B cell (primary cell): ENCODE data around the gene WDR1.

Source experiments
- EZH2 ChIP-seq: IDR thresholded peaks from 2 replicates; pipeline ENCODE4 v1.6.1; 2012; ENCODE audit warnings: borderline replicate concordance, low read depth, mild to moderate bottlenecking, moderate library complexity, low read length; ENCODE audit not compliant: insufficient read depth, poor library complexity, severe bottlenecking
- TF ChIP-seq, protein P1 (sequence below): fragments of 200-600 bp; IDR thresholded peaks from one replicate; pipeline ENCODE4 v1.8.0; 2022; ENCODE audit warnings: antibody characterized with exemption, mild to moderate bottlenecking

DNA sequence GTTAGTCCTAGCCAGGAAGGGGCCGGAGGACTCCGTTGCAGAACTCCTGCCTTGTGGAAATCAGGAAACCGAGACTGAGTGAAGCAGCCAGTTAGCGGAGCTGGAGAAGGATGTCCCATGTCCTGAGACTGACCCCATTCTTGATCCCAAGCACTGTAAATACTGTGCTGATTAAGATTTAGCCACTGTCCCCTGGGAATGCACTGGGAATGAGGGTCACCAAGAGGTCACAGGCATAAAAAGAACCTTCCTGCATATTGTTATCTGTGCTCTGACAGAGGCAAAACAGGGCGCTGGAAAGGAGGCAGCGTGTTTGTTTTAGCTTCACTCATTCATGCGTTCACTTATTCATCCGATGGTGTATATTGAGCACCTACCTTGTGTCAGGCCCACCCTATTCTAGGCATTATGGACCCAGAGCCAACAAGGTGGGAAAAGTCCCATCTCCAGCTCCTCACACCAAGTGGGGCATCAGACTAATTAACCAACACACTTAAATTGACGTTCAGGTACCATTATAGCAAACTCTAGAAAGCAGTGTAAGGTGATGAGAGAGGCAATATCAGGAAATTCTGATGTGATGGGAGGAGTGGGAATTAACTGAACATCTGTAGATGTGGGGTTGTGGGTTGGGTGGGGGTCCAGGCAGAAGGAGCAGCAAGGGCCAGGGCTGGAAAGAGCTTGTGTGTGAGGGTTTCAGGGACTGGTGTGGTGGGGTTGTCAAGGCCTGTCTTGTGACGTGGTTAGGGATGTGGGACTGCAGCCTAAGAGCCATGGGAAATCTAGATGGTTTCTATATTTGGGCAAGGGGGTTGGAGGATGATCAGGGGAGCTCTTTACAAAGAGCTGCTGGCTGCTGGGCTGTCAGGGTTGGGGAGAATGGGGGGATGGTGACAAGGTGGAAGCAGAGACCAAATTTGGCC lies 84.7 kb downstream of the WDR1 start:
- TF ChIP-seq, protein P1, sequence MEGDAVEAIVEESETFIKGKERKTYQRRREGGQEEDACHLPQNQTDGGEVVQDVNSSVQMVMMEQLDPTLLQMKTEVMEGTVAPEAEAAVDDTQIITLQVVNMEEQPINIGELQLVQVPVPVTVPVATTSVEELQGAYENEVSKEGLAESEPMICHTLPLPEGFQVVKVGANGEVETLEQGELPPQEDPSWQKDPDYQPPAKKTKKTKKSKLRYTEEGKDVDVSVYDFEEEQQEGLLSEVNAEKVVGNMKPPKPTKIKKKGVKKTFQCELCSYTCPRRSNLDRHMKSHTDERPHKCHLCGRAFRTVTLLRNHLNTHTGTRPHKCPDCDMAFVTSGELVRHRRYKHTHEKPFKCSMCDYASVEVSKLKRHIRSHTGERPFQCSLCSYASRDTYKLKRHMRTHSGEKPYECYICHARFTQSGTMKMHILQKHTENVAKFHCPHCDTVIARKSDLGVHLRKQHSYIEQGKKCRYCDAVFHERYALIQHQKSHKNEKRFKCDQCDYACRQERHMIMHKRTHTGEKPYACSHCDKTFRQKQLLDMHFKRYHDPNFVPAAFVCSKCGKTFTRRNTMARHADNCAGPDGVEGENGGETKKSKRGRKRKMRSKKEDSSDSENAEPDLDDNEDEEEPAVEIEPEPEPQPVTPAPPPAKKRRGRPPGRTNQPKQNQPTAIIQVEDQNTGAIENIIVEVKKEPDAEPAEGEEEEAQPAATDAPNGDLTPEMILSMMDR: no peak
- no peak for TF ChIP-seq EZH2
